ENCODE measurements around the gene ZSWIM7. TPM values are rescaled to one million over a fixed set of nuclear protein-coding genes. Genes with fewer than 3 reads are reported as not detected.
A peak's percentile ranks its signal among the peaks of the same experiment; 100 is the strongest.
"Not testable (repeated sequence)": the region's sequence is repeated elsewhere in the genome, so short reads cannot be mapped to it uniquely, and the experiment has no call there.

The ZSWIM7 gene
- total RNA-seq, 4 donors from 2014 or later: 1.3 to 30.3 (median 20.7) TPM

- intact Hi-C loops (cut with DNase I; ENCODE audit: low total_unique reads): no loop called here
Measured at GRCh38 chr17:15999974-16000827, 697 bp upstream of the ZSWIM7 start.

DNA sequence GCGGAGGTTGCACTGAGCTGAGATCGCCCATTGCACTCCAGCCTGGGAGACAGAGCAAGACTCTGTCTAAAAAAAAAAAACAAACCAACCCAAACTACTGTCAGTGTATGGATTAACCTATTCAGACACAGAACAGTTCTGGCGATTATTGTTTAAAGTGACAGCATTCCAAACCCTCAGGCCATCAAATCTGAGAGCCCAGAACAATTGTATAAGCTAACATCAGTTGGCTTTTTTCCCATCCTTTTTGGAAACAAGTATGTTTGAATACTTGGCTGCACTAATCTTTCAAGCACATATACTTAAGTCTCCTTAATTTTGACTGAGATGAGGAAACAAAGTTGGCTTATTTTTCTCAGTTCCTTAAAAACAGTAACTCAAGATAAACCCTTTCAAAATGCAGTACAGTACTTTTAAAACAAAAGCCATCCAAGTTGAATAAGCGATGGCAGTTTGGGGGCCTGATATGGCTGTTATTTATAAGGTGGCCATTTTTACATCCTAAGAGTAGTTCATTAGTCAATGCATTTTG lies 1.4 kb downstream of the ZSWIM7 start:
- intact Hi-C loops (cut with DNase I; ENCODE audit: low total_unique reads): no loop called here
- Histone ChIP-seq H3K4me3 (no peak overlapping the region), H3K36me3 (no peaks in the 10 kb centered on the region), H3K4me1 (peaks cover 0 to 9% of the 10 kb centered on the region in 2 donors), H3K9me3 (no peaks in the 10 kb centered on the region), H3K27me3 (no peaks in the 10 kb centered on the region), H3K27ac (peak overlapping the region; percentile 91 to 92)
- no peak for DNase-seq
- no peak for TF ChIP-seq POLR2A (IDR thresholded peaks at IDR 0.05)
- no peak for TF ChIP-seq CTCF (IDR thresholded peaks at IDR 0.05)

More at GRCh38 chr17:15999974-16000827, 697 bp upstream of the ZSWIM7 start:
- no peaks in the 10 kb centered on the region for H3K9me3 ChIP-seq
- H3K4me1 ChIP-seq: peaks cover 0 to 9% of the 10 kb centered on the region in 2 donors
- no peaks in the 10 kb centered on the region for H3K27me3 ChIP-seq
- TF ChIP-seq CTCF (IDR thresholded peaks at IDR 0.05) (no peak), POLR2A (IDR thresholded peaks at IDR 0.05) (no peak)
- peak overlapping the region; percentile 69 to 84 for H3K4me3 ChIP-seq
- H3K27ac ChIP-seq: peak overlapping the region; percentile 91 to 92
- DNase-seq: peak; percentile 38 to 47
- no peaks in the 10 kb centered on the region for H3K36me3 ChIP-seq

DNA sequence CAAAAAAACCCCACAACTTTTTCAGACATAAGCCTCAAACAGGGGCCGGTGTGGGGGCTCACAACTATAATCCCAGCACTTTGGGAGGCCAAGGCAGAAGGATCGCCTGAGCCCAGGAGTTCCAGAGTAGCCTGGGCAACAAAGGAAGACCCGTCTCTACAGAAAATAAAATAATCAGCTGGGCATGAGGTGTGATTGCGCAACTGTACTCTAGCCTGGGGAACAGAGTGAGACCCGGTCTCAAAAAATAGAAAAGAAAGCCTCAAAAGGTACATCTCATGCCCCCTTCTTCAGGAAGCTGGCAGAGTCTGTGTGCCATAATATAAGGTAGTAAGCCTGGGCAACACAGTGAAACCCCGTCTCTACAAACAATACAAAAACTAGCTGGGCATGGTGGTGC lies 3.2 kb downstream of the ZSWIM7 start:
- no peak for DNase-seq
- no peak overlapping the region for H3K27ac ChIP-seq
- no peaks in the 10 kb centered on the region for H3K27me3 ChIP-seq
- H3K4me3 ChIP-seq: no peak overlapping the region
- intact Hi-C loops (cut with DNase I; ENCODE audit: low total_unique reads): no loop called here
- TF ChIP-seq CTCF (IDR thresholded peaks at IDR 0.05) (no peak), POLR2A (IDR thresholded peaks at IDR 0.05) (no peak)
- peaks cover 0 to 7% of the 10 kb centered on the region in 2 donors for H3K4me1 ChIP-seq
- H3K9me3 ChIP-seq: no peaks in the 10 kb centered on the region
- no peaks in the 10 kb centered on the region for H3K36me3 ChIP-seq

DNA sequence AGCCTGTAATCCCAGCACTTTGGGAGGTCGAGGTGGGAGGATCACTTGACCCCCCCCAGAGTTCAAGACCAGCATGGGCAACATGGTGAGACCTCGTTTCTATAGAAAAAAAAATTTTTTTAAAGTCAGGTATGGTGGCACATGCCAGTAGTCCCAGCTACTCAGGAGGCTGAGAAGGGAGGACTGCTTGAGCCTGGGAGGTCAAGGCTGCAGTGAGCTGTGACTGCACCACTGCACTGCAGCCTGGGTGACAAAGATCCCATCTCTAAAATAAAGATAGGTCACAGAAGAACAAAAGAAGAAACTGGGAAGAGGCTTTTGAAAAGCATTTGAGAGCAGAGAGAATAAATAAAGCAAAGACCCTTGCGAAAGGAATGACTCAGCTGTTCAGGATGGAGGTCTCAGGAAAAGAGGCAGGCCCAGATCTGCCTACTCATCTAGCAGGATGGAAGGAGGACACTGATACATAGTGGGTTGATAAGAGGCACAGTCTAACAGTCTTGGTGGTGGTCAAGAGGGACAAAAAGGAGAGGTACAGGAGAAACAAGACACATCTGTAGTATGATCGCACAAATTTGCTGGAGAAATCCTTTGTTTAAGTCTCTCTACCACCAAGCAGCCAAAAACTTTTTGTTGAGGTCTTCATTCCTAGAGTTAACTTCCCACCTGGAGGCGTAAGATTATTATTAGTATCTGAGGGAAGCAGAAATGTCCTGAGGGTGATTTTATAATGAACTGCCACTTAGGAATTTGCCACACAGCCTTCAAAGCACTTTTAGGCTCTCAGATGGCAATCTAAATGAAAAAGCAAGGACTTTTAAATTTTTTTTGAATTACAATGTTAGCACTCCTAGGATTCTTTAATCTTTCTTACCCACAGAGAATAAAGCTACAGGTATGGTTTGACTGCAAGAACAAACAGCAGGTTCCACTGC lies 17.6 kb downstream of the ZSWIM7 start:
- Histone ChIP-seq H3K4me1 (no peaks in the 10 kb centered on the region), H3K27ac (no peak overlapping the region), H3K27me3 (no peaks in the 10 kb centered on the region), H3K4me3 (no peak overlapping the region), H3K36me3 (no peaks in the 10 kb centered on the region), H3K9me3 (no peaks in the 10 kb centered on the region)
- DNase-seq: no peak
- intact Hi-C loops (cut with DNase I; ENCODE audit: low total_unique reads): no loop called here
- TF ChIP-seq POLR2A (IDR thresholded peaks at IDR 0.05): no peak

DNA sequence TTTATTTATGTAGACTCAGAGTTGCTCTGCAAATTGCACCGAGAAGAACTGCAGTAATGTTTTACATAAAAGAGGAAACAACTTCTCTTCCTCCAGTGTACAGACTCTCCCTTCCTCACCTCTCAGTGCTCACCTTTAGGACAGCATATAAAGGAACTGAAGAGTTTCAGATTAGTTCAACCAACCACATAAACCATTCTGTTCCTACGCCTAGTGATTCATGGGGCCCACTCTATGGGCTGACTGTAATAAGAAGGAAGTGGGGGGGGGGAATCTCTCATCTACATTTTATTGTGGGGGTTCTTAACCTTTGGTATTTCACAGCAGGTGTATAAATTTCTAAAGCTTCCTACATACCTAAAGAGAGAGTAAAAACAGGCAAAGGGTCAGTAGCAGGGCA lies 18.3 kb downstream of the ZSWIM7 start:
- intact Hi-C loops (cut with DNase I; ENCODE audit: low total_unique reads): no loop called here
- H3K9me3 ChIP-seq: no peaks in the 10 kb centered on the region
- H3K27ac ChIP-seq: no peak overlapping the region
- H3K27me3 ChIP-seq: no peaks in the 10 kb centered on the region
- no peak overlapping the region for H3K4me3 ChIP-seq
- no peaks in the 10 kb centered on the region for H3K36me3 ChIP-seq
- no peaks in the 10 kb centered on the region for H3K4me1 ChIP-seq
- no peak for DNase-seq
- no peak for TF ChIP-seq POLR2A (IDR thresholded peaks at IDR 0.05)
- TF ChIP-seq CTCF (IDR thresholded peaks at IDR 0.05): no peak

DNA sequence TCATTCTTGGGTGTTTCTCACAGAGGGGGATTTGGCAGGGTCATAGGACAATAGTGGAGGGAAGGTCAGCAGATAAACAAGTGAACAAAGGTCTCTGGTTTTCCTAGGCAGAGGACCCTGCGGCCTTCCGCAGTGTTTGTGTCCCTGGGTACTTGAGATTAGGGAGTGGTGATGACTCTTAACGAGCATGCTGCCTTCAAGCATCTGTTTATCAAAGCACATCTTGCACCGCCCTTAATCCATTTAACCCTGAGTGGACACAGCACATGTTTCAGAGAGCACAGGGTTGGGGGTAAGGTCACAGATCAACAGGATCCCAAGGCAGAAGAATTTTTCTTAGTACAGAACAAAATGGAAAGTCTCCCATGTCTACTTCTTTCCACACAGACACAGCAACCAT lies 20.5 kb downstream of the ZSWIM7 start:
- intact Hi-C loops (cut with DNase I; ENCODE audit: low total_unique reads); H3K27me3 ChIP-seq; H3K4me3 ChIP-seq; H3K9me3 ChIP-seq; H3K27ac ChIP-seq; H3K36me3 ChIP-seq; H3K4me1 ChIP-seq; DNase-seq: not testable (repeated sequence)

Measured in uterus (tissue), 4 donors.